Caco-2 (cell line): ENCODE measurements around the gene KIF16B. TPM values are rescaled to one million over a fixed set of nuclear protein-coding genes. Genes with fewer than 3 reads are reported as not detected.

ENCODE experiments used
- BruUV-seq: library from RNA; stranded (reverse); fragments of 400-500 nt; replicated peaks from 2 replicates; lab custom pipeline; 2021; lab: Mats Ljungman, UMichigan
- CTCF ChIA-PET: fragments of 300-600 bp; sonication (Branson Sonifier 250); formaldehyde crosslinking; loops from one replicate; lab custom pipeline; 2022; ENCODE audit warnings: antibody characterized with exemption; lab: Charles Lee
- POLR2A ChIA-PET: fragments of 300-600 bp; sonication (Branson Sonifier 250); formaldehyde crosslinking; loops from one replicate; lab custom pipeline; 2022; ENCODE audit warnings: antibody characterized with exemption; lab: Charles Lee
- DNase-seq, 2 experiments: peaks; one replicate each; pipeline versions ENCODE4 v3.0.0 to v3.0.0-alpha.2; 2020 to 2022
- H3K27me3 ChIP-seq: replicated peaks from 2 replicates; pipeline ENCODE4 v1.6.0; 2011; ENCODE audit warnings: low read length; ENCODE audit not compliant: control insufficient read depth, insufficient read depth
- H3K36me3 ChIP-seq: 2 replicates; pipeline ENCODE4 v1.5.1; 2011; ENCODE audit warnings: low read length; ENCODE audit not compliant: control insufficient read depth, insufficient read depth
- H3K4me1 ChIP-seq: fragments of 250-450 bp; sonication (Bioruptor Pico); 2 replicates; pipeline ENCODE4 v1.5.1; 2020; ENCODE audit warnings: mild to moderate bottlenecking
- H3K4me3 ChIP-seq: 2 replicates; pipeline ENCODE4 v1.5.1; 2011; ENCODE audit warnings: low read depth, mild to moderate bottlenecking, control low read depth, low read length
- H3K9me3 ChIP-seq: fragments of 250-450 bp; sonication (Bioruptor Pico); 2 replicates; pipeline ENCODE4 v1.5.1; 2020; ENCODE audit warnings: mild to moderate bottlenecking, moderate library complexity
- H3K27ac Mint-ChIP-seq: one replicate; pipeline ENCODE4 v1.8.0; 2022; ENCODE audit warnings: mixed read lengths; ENCODE audit not compliant: unreplicated experiment
- H3K27me3 Mint-ChIP-seq: one replicate; pipeline ENCODE4 v1.8.0; 2022; ENCODE audit warnings: mixed read lengths; ENCODE audit not compliant: insufficient read depth, unreplicated experiment
- H3K36me3 Mint-ChIP-seq: one replicate; pipeline ENCODE4 v1.8.0; 2022; ENCODE audit warnings: mild to moderate bottlenecking, mixed read lengths; ENCODE audit not compliant: insufficient read depth, unreplicated experiment
- H3K4me1 Mint-ChIP-seq: one replicate; pipeline ENCODE4 v1.8.0; 2022; ENCODE audit warnings: low read depth, mixed read lengths; ENCODE audit not compliant: unreplicated experiment
- H3K4me3 Mint-ChIP-seq: one replicate; pipeline ENCODE4 v1.8.0; 2022; ENCODE audit warnings: mild to moderate bottlenecking, moderate library complexity, mixed read lengths; ENCODE audit not compliant: unreplicated experiment
- H3K9me3 Mint-ChIP-seq: one replicate; pipeline ENCODE4 v1.8.0; 2022; ENCODE audit warnings: mixed read lengths; ENCODE audit not compliant: unreplicated experiment
- CTCF ChIP-seq, 2 experiments: fragments of 200-600 bp in 1 of 2; IDR thresholded peaks; 1 replicate in 1 of 2; 2 replicates in 1 of 2; pipeline versions ENCODE4 v1.5.1 to v1.8.0; 2011 to 2022; ENCODE audit warnings: antibody characterized with exemption in 1 of 2, control low read depth in 1 of 2, inconsistent platforms in 1 of 2, low read depth in 1 of 2, low read length in 1 of 2, mild to moderate bottlenecking in 1 of 2, moderate library complexity in 1 of 2; ENCODE audit not compliant: insufficient read depth in 1 of 2, severe bottlenecking in 1 of 2, unreplicated experiment in 1 of 2
- intact Hi-C: fragments of 100-400 bp; cut with micrococcal nuclease; formaldehyde crosslinking; loops from one replicate; pipeline ENCODE4 v1.10.0; 2022; ENCODE audit not compliant: unreplicated experiment
- total RNA-seq: library from RNA; stranded (reverse); gene quantifications from 2 replicates; pipeline ENCODE4 v1.2.3, GENCODE V29; 2022

Gene KIF16B
- total RNA-seq, 1 experiment from 2014 or later, result 11.3 TPM

GRCh38 chr20:16424780-16425179, 148.5 kb downstream of the KIF16B start:
- H3K36me3 Mint-ChIP-seq, result peaks cover 24% of the 10 kb centered on the region
- H3K27me3 Mint-ChIP-seq, result no peaks in the 10 kb centered on the region
- no peak overlapping the region for H3K4me3 ChIP-seq
- ChIA-PET CTCF (no interaction called here), POLR2A (no interaction called here)
- no peak overlapping the region for H3K4me3 Mint-ChIP-seq
- intact Hi-C loops, result no loop called here
- H3K27ac Mint-ChIP-seq, result no peak overlapping the region
- H3K9me3 Mint-ChIP-seq, result peaks cover 21% of the 10 kb centered on the region
- H3K4me1 ChIP-seq, result no peaks in the 10 kb centered on the region
- no peaks in the 10 kb centered on the region for H3K4me1 Mint-ChIP-seq
- no peaks in the 10 kb centered on the region for H3K27me3 ChIP-seq
- no peak for DNase-seq
- 0 out of 2 replicates have a peak, but pooled peaks cover 3% of the 10 kb centered on the region for H3K9me3 ChIP-seq
- no peaks in the 10 kb centered on the region; the same call in 1 of the 2 replicates for H3K36me3 ChIP-seq
- no peak for TF ChIP-seq CTCF (IDR thresholded peaks at IDR 0.05; ENCODE audit: insufficient read depth in 1 of 2, low read depth in 1 of 2, low read length in 1 of 2, severe bottlenecking in 1 of 2, unreplicated experiment in 1 of 2)
- no TSS peak for BruUV-seq

DNA sequence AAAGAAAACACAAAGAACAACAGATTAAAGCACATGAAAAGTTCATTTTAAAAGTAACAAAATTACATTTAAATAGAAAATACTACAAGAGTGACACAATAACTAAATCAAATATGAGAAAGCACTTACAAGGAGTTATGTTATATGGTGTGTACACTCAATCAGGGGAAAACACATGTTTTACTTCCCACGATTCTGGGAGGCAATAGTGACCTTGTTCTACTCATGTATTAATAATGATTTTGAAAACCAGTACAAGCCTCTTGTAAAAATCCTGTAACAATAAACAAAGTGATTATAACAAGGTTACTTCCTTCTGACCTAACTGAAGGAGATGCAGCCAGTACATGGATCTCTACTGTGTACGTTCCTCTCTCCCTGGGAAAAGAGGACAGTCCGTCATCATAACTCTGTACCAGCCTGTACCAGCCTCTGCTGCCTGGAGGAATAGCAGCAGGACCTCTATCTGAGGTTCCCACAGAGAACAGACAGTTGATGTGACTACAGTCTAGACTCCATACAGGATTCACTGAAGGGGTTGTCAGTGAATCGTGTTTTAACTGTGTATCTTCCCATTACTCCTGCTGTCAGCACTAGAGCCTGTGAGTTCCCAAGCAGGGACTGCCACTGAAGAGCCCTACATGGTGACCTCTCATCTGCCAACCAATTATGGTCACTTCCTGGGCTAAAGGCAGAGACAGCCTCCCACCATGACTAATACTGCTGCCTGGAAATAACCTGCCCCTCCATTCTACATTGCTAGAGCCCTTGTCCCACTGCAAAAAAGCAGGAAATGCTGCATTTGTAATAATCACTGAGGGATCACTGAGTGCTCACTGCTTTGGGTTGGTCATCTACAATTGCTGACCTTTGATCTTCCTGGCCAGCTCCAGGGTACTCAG, 149.7 kb downstream of the KIF16B start:
- Histone ChIP-seq H3K27me3 (no peaks in the 10 kb centered on the region), H3K4me1 (peaks cover 2% of the 10 kb centered on the region; the same call in 1 of the 2 replicates), H3K4me3 (no peak overlapping the region), H3K36me3 (no peaks in the 10 kb centered on the region; the same call in 1 of the 2 replicates), H3K9me3 (0 out of 2 replicates have a peak, but pooled peaks cover 3% of the 10 kb centered on the region)
- Mint-ChIP-seq H3K4me3 (no peak overlapping the region), H3K4me1 (no peaks in the 10 kb centered on the region), H3K36me3 (peaks cover 24% of the 10 kb centered on the region), H3K9me3 (peaks cover 21% of the 10 kb centered on the region), H3K27me3 (no peaks in the 10 kb centered on the region), H3K27ac (peak overlapping the region; percentile 56)
- ChIA-PET CTCF (no interaction called here), POLR2A (no interaction called here)
- TF ChIP-seq CTCF (IDR thresholded peaks at IDR 0.05; ENCODE audit: insufficient read depth in 1 of 2, low read depth in 1 of 2, low read length in 1 of 2, severe bottlenecking in 1 of 2, unreplicated experiment in 1 of 2), result no peak
- no peak for DNase-seq
- intact Hi-C loops, result no loop called here
- BruUV-seq, result no TSS peak

DNA sequence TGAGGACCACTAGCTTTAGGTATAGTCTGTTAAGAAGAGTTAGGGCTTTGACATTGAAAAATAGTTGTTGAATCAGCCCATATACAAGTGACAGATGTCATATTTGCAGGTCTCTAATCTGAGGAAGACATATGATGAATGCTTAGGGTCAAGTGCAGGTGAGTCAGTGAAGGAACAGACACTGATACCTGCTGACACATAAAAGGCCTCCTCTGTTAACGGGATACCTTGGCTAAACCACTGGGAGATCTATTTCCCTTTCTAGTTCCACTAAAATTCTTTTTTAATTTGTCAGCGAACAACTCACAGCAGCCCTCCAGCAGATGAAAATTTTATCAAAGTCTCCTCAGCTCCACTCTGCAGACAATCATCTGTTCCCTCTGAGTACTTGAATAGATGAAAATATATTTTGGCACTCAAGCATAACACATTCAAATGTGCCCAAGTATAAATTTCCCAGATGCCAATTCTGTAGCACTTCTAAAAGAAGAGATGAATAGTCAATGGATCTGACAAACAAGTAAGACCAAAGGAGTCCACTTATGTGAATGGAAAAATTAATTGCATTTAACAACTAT, 154.0 kb downstream of the KIF16B start:
- intact Hi-C loops, result no loop called here
- CTCF ChIA-PET, result no interaction called here
- Histone ChIP-seq H3K36me3 (no peaks in the 10 kb centered on the region), H3K4me3 (no peak overlapping the region), H3K4me1 (peaks cover 45% of the 10 kb centered on the region), H3K9me3 (no peaks in the 10 kb centered on the region), H3K27me3 (no peaks in the 10 kb centered on the region)
- peaks cover 11% of the 10 kb centered on the region for H3K9me3 Mint-ChIP-seq
- no TSS peak for BruUV-seq
- H3K36me3 Mint-ChIP-seq, result peaks cover 7% of the 10 kb centered on the region
- peaks cover 26% of the 10 kb centered on the region for H3K4me1 Mint-ChIP-seq
- H3K27me3 Mint-ChIP-seq, result no peaks in the 10 kb centered on the region
- DNase-seq, result no peak
- no peak overlapping the region for H3K4me3 Mint-ChIP-seq
- TF ChIP-seq CTCF (IDR thresholded peaks at IDR 0.05; ENCODE audit: insufficient read depth in 1 of 2, low read depth in 1 of 2, low read length in 1 of 2, severe bottlenecking in 1 of 2, unreplicated experiment in 1 of 2), result no peak
- POLR2A ChIA-PET, result no interaction called here
- H3K27ac Mint-ChIP-seq, result no peak overlapping the region
